Omental fat pad (tissue), 4 donors: ENCODE data around the gene PPP1R12B. TPM values are rescaled to one million over a fixed set of nuclear protein-coding genes. Genes with fewer than 3 reads are reported as not detected.

ENCODE experiments used
- ATAC-seq: fragments of 150-250 bp; one replicate; pipeline ENCODE4 v1.9.1; 2016; ENCODE audit warnings: mild to moderate bottlenecking, moderate library complexity; ENCODE audit not compliant: low FRiP score
- DNase-seq: peaks from one replicate; pipeline ENCODE4 v3.0.0-alpha.2; 2019; ENCODE audit warnings: low spot score
- CTCF ChIP-seq, 3 donors: fragments of 450-650 bp; IDR thresholded peaks; one replicate each; pipeline ENCODE4 v1.5.1; 2016 to 2017; ENCODE audit warnings: antibody characterized with exemption in 3 of 3, mild to moderate bottlenecking in 3 of 3, moderate library complexity in 2 of 3
- total RNA-seq, 4 donors: library from RNA; depleted of rRNA; stranded (reverse); fragments of >200 nt; gene quantifications; one replicate each; pipeline ENCODE4 v1.1.0, GENCODE V29; 2016

Gene PPP1R12B
- total RNA-seq, 4 donors from 2014 or later: 44.5 to 92.1 (median 53.7) TPM

- TF ChIP-seq CTCF (IDR thresholded peaks at IDR 0.05): no peak
- no peak for DNase-seq
- no peak for ATAC-seq
Observed at GRCh38 chr1:202584707-202585589, 236.4 kb downstream of the PPP1R12B start.

GRCh38 chr1:202585590-202585933 lies 237.1 kb downstream of the PPP1R12B start:
- no peak for ATAC-seq

GRCh38 chr1:202586018-202586821 lies 237.7 kb downstream of the PPP1R12B start:
- no peak for TF ChIP-seq CTCF (IDR thresholded peaks at IDR 0.05)

More at GRCh38 chr1:202585590-202585933, 237.1 kb downstream of the PPP1R12B start:
- no peak for TF ChIP-seq CTCF (IDR thresholded peaks at IDR 0.05)
- no peak for DNase-seq

GRCh38 chr1:202586871-202587270 lies 238.4 kb downstream of the PPP1R12B start:
- ATAC-seq: no peak
- no peak for TF ChIP-seq CTCF (IDR thresholded peaks at IDR 0.05)

More at GRCh38 chr1:202586018-202586821, 237.7 kb downstream of the PPP1R12B start:
- DNase-seq (no peak), ATAC-seq (no peak)

GRCh38 chr1:202587859-202588485 lies 239.5 kb downstream of the PPP1R12B start:
- no peak for ATAC-seq
- no peak for TF ChIP-seq CTCF (IDR thresholded peaks at IDR 0.05)
- DNase-seq: no peak

More at GRCh38 chr1:202586871-202587270, 238.4 kb downstream of the PPP1R12B start:
- no peak for DNase-seq

- ATAC-seq (peak; percentile 51), DNase-seq (no peak)
- TF ChIP-seq CTCF (IDR thresholded peaks at IDR 0.05): no peak
Observed at GRCh38 chr1:202588503-202589189, 240.1 kb downstream of the PPP1R12B start.
